CD4-positive, CD25-positive, alpha-beta regulatory T cell (primary cell): ENCODE results near the gene LENG8. TPM values are rescaled to one million over a fixed set of nuclear protein-coding genes. Genes with fewer than 3 reads are reported as not detected.

ENCODE experiments used
- ATAC-seq, 2 donors: fragments of 150-1000 bp; cut with Tn5 transposase; one replicate each; pipeline ENCODE4 v1.10.0; 2021; ENCODE audit warnings: low read depth in 2 of 2, moderate number of reproducible peaks in 2 of 2, moderate library complexity in 1 of 2
- DNase-seq, 3 donors: peaks; one replicate each; pipeline versions ENCODE4 v3.0.0 to v3.0.0-alpha.2; 2012 to 2022; ENCODE audit warnings: mixed read lengths in 1 of 3
- H3K27ac ChIP-seq: one replicate; pipeline ENCODE4 v1.7.0; 2013; ENCODE audit warnings: mild to moderate bottlenecking, low read length; ENCODE audit not compliant: insufficient read depth, poor library complexity, severe bottlenecking
- H3K27me3 ChIP-seq: one replicate; pipeline ENCODE4 v1.7.0; 2013; ENCODE audit warnings: low read length; ENCODE audit not compliant: control insufficient read depth, insufficient read depth
- H3K36me3 ChIP-seq: one replicate; pipeline ENCODE4 v1.7.0; 2013; ENCODE audit warnings: mild to moderate bottlenecking, low read length, moderate library complexity; ENCODE audit not compliant: control insufficient read depth, insufficient read depth
- H3K4me1 ChIP-seq: 2 replicates; pipeline ENCODE4 v1.7.0; 2013; ENCODE audit warnings: mild to moderate bottlenecking, low read length; ENCODE audit not compliant: insufficient read depth, control insufficient read depth, poor library complexity, severe bottlenecking
- H3K4me3 ChIP-seq: one replicate; pipeline ENCODE4 v1.7.0; 2013; ENCODE audit warnings: low read depth, mild to moderate bottlenecking, low read length, moderate library complexity
- H3K9me3 ChIP-seq, 2 experiments: 1 replicate in 1 of 2; 2 replicates in 1 of 2; pipeline ENCODE4 v1.7.0; 2013; ENCODE audit warnings: low read length in 2 of 2, mild to moderate bottlenecking in 1 of 2, moderate library complexity in 1 of 2; ENCODE audit not compliant: control insufficient read depth in 2 of 2
- H3K27ac Mint-ChIP-seq, 3 donors: one replicate each; pipeline ENCODE4 v1.8.0; 2020 to 2022; ENCODE audit warnings: mild to moderate bottlenecking in 3 of 3, mixed read lengths in 3 of 3, moderate library complexity in 2 of 3
- H3K27me3 Mint-ChIP-seq: one replicate; pipeline ENCODE4 v1.8.0; 2022; ENCODE audit warnings: mild to moderate bottlenecking, mixed read lengths
- H3K36me3 Mint-ChIP-seq: one replicate; pipeline ENCODE4 v1.8.0; 2020; ENCODE audit warnings: mixed read lengths
- H3K4me1 Mint-ChIP-seq, 4 donors: one replicate each; pipeline ENCODE4 v1.8.0; 2020 to 2022; ENCODE audit warnings: mixed read lengths in 4 of 4, mild to moderate bottlenecking in 1 of 4
- H3K4me3 Mint-ChIP-seq, 4 donors: one replicate each; pipeline ENCODE4 v1.8.0; 2020 to 2022; ENCODE audit warnings: mild to moderate bottlenecking in 4 of 4, mixed read lengths in 4 of 4, moderate library complexity in 3 of 4
- H3K9me3 Mint-ChIP-seq, 7 donors: one replicate each; pipeline ENCODE4 v1.8.0; 2020 to 2022; ENCODE audit warnings: mixed read lengths in 7 of 7, mild to moderate bottlenecking in 3 of 7, moderate library complexity in 2 of 7
- polyA plus RNA-seq, 4 donors: library from polyadenylated mRNA; unstranded; fragments of 300-500 nt; fragmentation: Illumina TruSeq; gene quantifications; one replicate each; pipeline ENCODE4 v1.2.3, GENCODE V29; 2021
- total RNA-seq: library from RNA; stranded (reverse); gene quantifications from one replicate; pipeline ENCODE4 v1.2.3, GENCODE V29; 2022

LENG8 gene
- total and polyA plus RNA-seq, 5 donors from 2014 or later: 3.9 to 558 (median 6.5) TPM

DNA sequence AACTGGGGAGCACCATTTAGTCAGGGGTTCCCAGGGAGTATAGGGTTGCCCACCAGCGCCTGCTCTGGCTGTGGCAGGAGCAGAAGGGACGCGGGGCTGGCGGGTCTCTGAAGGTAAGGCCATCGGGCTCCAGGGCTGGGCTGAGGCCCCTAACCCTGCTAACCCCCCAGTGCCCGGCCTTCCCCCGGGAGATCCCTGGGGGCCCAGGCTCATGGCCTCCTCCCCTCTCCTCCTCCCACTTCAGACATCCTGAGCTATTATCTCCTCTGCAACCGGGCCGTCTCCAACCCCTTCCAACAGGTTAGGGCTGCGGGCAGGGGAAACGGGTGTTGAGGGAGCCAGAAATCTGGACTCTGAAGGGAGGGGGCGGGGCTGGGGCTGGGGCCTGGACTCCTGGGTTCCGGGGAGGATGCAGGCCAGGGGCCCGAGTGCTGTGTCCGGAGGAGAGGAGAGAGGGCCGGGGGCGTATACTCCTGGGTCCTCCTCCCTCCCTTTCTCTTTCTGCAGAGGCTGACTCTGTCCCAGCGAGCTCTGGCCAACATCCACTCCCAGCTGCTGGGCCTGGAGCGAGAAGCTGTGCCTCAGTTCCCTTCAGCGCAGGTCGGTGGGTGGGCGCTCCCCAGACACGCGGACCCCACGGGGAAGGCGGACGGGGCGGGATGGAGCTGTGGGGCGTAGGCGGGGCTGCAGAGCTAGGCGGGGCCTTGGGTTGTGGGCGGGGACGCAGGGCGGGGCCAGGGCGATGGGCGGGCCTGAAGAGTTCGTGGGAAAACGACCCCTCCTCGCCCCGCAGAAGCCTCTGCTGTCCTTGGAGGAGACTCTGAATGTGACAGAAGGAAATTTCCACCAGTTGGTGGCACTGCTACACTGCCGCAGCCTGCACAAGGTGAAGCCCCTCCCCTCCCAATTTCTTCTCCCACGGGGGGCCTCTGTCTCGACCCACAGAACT is 18.4 kb upstream of the LENG8 start:
- no peak overlapping the region for H3K27ac ChIP-seq
- Mint-ChIP-seq H3K4me1 (peaks cover 0 to 22% (median 7%) of the 10 kb centered on the region in 4 donors), H3K4me3 (peak overlapping the region in 2 of 4 donors; percentile 59 to 74), H3K36me3 (no peaks in the 10 kb centered on the region), H3K27ac (peak overlapping the region in 2 of 3 donors; percentile 31 to 60), H3K9me3 (peaks cover 0 to 2% (median 0%) of the 10 kb centered on the region in 7 donors), H3K27me3 (peaks cover 14% of the 10 kb centered on the region)
- no peaks in the 10 kb centered on the region for H3K9me3 ChIP-seq
- no peaks in the 10 kb centered on the region for H3K27me3 ChIP-seq
- DNase-seq (peak; percentile 23 to 33 (median 26)), ATAC-seq (peak; percentile 58 to 74)
- peaks cover 17% of the 10 kb centered on the region for H3K4me1 ChIP-seq
- H3K4me3 ChIP-seq: no peak overlapping the region
- no peaks in the 10 kb centered on the region for H3K36me3 ChIP-seq

DNA sequence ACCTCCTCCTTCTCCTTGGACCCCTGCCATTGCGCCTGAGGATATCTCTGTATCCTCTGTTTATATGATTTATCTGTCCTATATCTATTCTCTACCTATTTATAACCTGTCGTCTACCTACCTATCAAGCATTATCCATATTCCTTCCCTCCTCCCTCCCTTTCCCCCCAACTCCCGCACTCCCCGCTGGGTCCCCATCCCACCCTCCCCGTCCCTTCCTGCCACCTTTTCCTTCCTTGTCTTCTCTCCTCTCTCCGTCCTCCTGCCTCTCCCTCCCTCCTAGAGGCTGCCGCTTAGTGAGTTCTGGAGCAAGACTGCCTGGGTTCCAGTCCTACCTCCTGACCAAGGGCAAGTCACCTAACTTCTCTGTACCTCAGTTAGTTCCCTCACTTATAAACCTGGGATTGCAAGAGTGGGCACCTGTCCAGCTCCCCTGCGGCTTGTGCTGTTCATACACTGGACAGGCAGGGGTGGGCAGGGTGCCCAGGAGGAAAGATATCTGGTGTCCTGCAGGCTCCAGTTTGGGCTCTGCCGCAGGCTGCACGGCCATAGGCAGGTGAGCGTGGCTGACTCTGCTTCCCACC is 17.7 kb upstream of the LENG8 start:
- ATAC-seq: no peak
- Mint-ChIP-seq H3K27ac (peak overlapping the region in 2 of 3 donors; percentile 31 to 60), H3K4me1 (peaks cover 0 to 22% (median 7%) of the 10 kb centered on the region in 4 donors)

DNA sequence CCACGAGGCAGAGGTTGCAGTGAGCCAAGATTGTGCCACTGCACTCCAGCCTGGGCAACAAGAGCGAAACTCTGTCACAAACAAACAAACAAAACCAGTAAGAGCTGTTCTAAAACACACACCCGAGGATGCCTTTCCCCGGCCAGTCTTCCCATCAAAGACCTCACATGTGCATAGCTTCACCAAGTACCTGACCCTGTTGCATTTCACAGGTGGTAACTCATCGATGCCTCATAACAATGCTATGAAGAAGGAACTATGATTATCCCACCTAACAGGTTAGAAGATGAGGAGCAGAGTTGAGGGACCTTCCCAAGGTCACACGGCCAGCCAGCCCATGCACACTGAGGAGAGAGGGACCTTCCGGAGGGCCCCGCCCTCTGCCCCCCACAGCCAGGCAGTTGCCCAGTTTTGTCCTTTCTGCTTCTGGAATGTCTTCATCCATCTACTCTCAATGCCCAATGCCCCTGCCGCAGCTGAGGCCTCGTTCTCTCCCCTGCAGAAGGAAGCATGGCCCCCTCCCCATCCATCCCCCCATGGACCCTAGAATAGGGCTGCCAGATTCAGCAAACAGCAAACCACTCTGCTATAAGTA is 16.8 kb upstream of the LENG8 start:
- peaks cover 9% of the 10 kb centered on the region for H3K27me3 Mint-ChIP-seq
- Histone ChIP-seq H3K27me3 (no peaks in the 10 kb centered on the region), H3K27ac (no peak overlapping the region), H3K4me1 (peaks cover 17% of the 10 kb centered on the region), H3K4me3 (no peak overlapping the region), H3K9me3 (no peaks in the 10 kb centered on the region), H3K36me3 (no peaks in the 10 kb centered on the region)
- H3K36me3 Mint-ChIP-seq: no peaks in the 10 kb centered on the region
- H3K27ac Mint-ChIP-seq: no peak overlapping the region
- DNase-seq (no peak), ATAC-seq (no peak)
- peaks cover 5 to 27% (median 9%) of the 10 kb centered on the region in 4 donors for H3K4me1 Mint-ChIP-seq
- H3K4me3 Mint-ChIP-seq: peak overlapping the region in 1 of 4 donors; percentile 28
- H3K9me3 Mint-ChIP-seq: no peaks in the 10 kb centered on the region

More for the DNA sequence above, 17.7 kb upstream of the LENG8 start:
- no peaks in the 10 kb centered on the region for H3K9me3 Mint-ChIP-seq
- H3K4me3 Mint-ChIP-seq: peak overlapping the region in 1 of 4 donors; percentile 74
- Histone ChIP-seq H3K36me3 (no peaks in the 10 kb centered on the region), H3K4me3 (no peak overlapping the region), H3K4me1 (peaks cover 17% of the 10 kb centered on the region), H3K27ac (no peak overlapping the region), H3K9me3 (no peaks in the 10 kb centered on the region), H3K27me3 (no peaks in the 10 kb centered on the region)
- no peaks in the 10 kb centered on the region for H3K36me3 Mint-ChIP-seq
- no peak for DNase-seq
- peaks cover 14% of the 10 kb centered on the region for H3K27me3 Mint-ChIP-seq

- H3K9me3 Mint-ChIP-seq: no peaks in the 10 kb centered on the region
- H3K4me3 ChIP-seq: no peak overlapping the region
- H3K4me1 ChIP-seq: peaks cover 17% of the 10 kb centered on the region
- no peaks in the 10 kb centered on the region for H3K27me3 ChIP-seq
- no peaks in the 10 kb centered on the region for H3K36me3 ChIP-seq
- H3K4me3 Mint-ChIP-seq: peak overlapping the region in 1 of 4 donors; percentile 56
- peaks cover 5 to 27% (median 10%) of the 10 kb centered on the region in 4 donors for H3K4me1 Mint-ChIP-seq
- no peak overlapping the region for H3K27ac ChIP-seq
- DNase-seq: no peak
- peak overlapping the region in 2 of 3 donors; percentile 67 to 82 for H3K27ac Mint-ChIP-seq
- no peaks in the 10 kb centered on the region for H3K9me3 ChIP-seq
- no peaks in the 10 kb centered on the region for H3K36me3 Mint-ChIP-seq
- H3K27me3 Mint-ChIP-seq: peaks cover 9% of the 10 kb centered on the region
- ATAC-seq: no peak
Observed at GRCh38 chr19:54433697-54434096, 15.3 kb upstream of the LENG8 start.

- ATAC-seq (no peak), DNase-seq (no peak)
- peaks cover 5 to 31% (median 12%) of the 10 kb centered on the region in 4 donors for H3K4me1 Mint-ChIP-seq
Observed at GRCh38 chr19:54434112-54434872, 14.7 kb upstream of the LENG8 start.

DNA sequence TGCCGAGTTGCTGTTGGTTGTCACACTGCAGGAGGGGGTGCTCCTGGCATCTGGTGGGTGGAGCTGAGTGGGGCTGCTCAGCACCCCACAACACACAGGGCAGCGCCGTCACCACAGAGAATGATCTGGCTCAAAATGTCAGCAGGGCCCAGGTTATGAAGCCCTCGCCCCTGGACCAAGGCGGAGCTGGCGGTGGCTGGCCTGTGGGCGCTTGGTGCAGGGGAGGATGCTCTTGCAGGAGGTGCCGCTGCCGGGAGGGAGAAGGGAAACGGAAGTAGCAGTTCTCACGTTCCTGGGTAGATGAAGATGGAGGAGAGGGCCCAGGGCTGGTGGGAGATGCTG is 14.2 kb upstream of the LENG8 start:
- Mint-ChIP-seq H3K27me3 (peaks cover 9% of the 10 kb centered on the region), H3K27ac (peak overlapping the region; percentile 65 to 84 (median 82)), H3K36me3 (no peaks in the 10 kb centered on the region), H3K9me3 (no peaks in the 10 kb centered on the region), H3K4me3 (peak overlapping the region in 2 of 4 donors; percentile 21 to 41), H3K4me1 (peaks cover 5 to 30% (median 12%) of the 10 kb centered on the region in 4 donors)
- no peaks in the 10 kb centered on the region for H3K27me3 ChIP-seq
- peaks cover 17% of the 10 kb centered on the region for H3K4me1 ChIP-seq
- H3K4me3 ChIP-seq: no peak overlapping the region
- no peaks in the 10 kb centered on the region for H3K9me3 ChIP-seq
- DNase-seq (peak in 1 of 3 donors; percentile 19), ATAC-seq (no peak)
- H3K36me3 ChIP-seq: no peaks in the 10 kb centered on the region
- no peak overlapping the region for H3K27ac ChIP-seq

More at GRCh38 chr19:54434112-54434872, 14.7 kb upstream of the LENG8 start:
- Mint-ChIP-seq H3K4me3 (peak overlapping the region in 2 of 4 donors; percentile 21 to 56), H3K27me3 (peaks cover 9% of the 10 kb centered on the region), H3K36me3 (no peaks in the 10 kb centered on the region), H3K9me3 (no peaks in the 10 kb centered on the region), H3K27ac (peak overlapping the region; percentile 25 to 85 (median 82))
- Histone ChIP-seq H3K27ac (no peak overlapping the region), H3K4me1 (peaks cover 17% of the 10 kb centered on the region), H3K9me3 (no peaks in the 10 kb centered on the region), H3K36me3 (no peaks in the 10 kb centered on the region), H3K4me3 (no peak overlapping the region), H3K27me3 (no peaks in the 10 kb centered on the region)

GRCh38 chr19:54435551-54436016 is 13.4 kb upstream of the LENG8 start:
- H3K9me3 Mint-ChIP-seq: no peaks in the 10 kb centered on the region
- no peaks in the 10 kb centered on the region for H3K36me3 Mint-ChIP-seq
- ATAC-seq: no peak
- H3K27ac ChIP-seq: no peak overlapping the region
- H3K4me1 Mint-ChIP-seq: peaks cover 5 to 30% (median 12%) of the 10 kb centered on the region in 4 donors
- H3K4me3 Mint-ChIP-seq: no peak overlapping the region
- H3K36me3 ChIP-seq: no peaks in the 10 kb centered on the region
- no peaks in the 10 kb centered on the region for H3K9me3 ChIP-seq
- peaks cover 9% of the 10 kb centered on the region for H3K27me3 Mint-ChIP-seq
- H3K4me3 ChIP-seq: no peak overlapping the region
- H3K27ac Mint-ChIP-seq: no peak overlapping the region
- peaks cover 10% of the 10 kb centered on the region for H3K4me1 ChIP-seq
- no peaks in the 10 kb centered on the region for H3K27me3 ChIP-seq
- no peak for DNase-seq
